NCI-H146 (cell line): ENCODE measurements around the gene SIK3.

Experiments
- DNase-seq: peaks from one replicate; lab custom pipeline; 2025; lab: John Stamatoyannopoulos, UW

The SIK3 gene

DNA sequence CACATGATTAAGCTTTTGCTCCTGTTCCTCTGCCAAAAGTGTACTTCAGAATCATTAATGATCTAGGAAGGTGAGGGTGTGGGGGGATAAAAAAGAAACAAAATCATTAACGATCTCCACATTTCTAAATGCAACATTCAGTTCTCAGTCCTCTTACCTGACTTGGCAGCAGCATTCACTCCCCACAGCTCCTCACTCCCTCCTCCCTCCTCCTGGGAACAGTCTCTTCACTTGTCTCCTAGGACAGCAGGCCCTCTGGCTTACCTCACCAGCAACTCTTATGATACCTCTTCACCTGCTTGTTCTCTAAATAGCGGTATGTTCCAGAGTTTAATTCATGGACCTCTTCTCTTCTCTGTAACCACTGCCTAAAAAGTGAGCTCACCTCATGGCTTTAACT is 204.3 kb downstream of the SIK3 start:
- no peak for DNase-seq

DNA sequence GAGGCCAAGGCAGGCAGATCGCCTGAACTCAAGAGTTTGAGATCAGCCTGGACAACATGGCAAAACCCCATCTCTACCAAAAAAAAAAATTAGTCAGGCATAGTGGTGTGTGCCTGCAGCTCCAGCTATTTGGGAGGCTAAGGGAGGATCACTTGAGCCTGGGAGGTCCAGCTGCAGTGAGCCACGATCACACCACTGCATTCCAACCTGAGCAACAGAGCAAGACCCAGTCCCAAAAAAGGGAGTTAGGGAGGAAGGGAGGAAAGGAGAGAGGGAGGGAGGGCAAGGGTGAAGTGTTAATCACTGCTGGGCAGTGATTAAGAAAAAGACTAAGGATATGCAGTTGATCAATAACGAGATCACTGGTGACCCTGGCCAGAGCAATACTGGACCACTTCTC is 204.8 kb downstream of the SIK3 start:
- DNase-seq, result no peak

GRCh38 chr11:116892374-116892773 is 205.9 kb downstream of the SIK3 start:
- no peak for DNase-seq

DNA sequence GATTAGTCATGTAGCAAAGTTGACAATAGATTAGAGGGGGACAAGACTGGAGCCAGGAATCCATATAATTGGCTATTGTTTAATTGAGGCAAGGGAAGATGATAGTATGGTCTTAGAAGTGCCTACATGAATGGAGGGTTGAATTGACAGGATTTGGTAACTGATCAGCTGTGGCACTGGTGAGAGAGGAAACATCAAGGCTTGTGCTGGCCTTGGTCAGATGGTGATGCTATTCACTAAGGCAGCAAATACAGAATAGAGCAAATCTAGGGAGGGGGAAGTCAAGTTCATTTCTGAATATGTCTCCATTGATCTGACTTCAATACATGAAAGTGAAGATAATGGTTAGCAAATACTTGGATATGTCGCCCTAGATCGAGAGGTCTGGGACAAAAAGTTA is 206.5 kb downstream of the SIK3 start:
- no peak for DNase-seq

GRCh38 chr11:116890607-116891006 is 207.6 kb downstream of the SIK3 start:
- no peak for DNase-seq

GRCh38 chr11:116890193-116890592 is 208.0 kb downstream of the SIK3 start:
- DNase-seq, result no peak

DNA sequence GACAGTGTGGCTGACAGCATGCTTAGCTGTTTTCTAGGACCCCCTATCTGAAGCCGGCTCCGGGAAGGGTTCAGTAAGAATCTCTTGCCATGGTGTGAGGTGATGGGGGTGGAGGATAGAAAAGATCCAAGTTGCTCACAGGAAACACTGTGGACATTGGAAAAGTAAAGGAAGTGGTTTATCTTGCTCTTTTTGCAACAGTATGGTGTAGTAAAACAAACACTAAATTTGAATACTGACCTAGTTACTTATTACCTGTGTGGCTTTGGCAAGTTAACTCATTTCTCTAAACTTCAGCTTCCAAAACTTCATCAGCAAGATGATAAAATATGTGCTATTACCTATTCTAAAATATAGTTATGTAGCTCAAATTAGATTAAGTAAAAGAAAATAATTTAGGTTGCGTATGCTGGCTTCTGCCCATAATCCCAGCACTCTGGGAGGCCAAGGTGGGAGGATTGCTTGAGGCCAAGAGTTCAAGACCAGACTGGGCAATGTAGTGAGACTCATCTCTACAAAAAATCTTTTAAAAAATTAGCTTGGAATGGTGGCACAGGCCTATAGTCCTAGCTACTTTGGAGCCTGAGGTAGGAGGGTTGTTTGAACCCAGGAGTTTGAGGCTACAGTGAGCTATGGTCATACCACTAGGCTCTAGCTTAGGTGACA is 209.2 kb downstream of the SIK3 start:
- DNase-seq, result no peak

- DNase-seq, result no peak
Measured at GRCh38 chr11:116888024-116888423, 210.2 kb downstream of the SIK3 start.

- DNase-seq, result no peak
Measured at GRCh38 chr11:116885951-116886655, 212.1 kb downstream of the SIK3 start.

GRCh38 chr11:116882386-116882785 is 215.8 kb downstream of the SIK3 start:
- DNase-seq, result no peak

- no peak for DNase-seq
Measured at GRCh38 chr11:116881143-116881542, 217.1 kb downstream of the SIK3 start.

DNA sequence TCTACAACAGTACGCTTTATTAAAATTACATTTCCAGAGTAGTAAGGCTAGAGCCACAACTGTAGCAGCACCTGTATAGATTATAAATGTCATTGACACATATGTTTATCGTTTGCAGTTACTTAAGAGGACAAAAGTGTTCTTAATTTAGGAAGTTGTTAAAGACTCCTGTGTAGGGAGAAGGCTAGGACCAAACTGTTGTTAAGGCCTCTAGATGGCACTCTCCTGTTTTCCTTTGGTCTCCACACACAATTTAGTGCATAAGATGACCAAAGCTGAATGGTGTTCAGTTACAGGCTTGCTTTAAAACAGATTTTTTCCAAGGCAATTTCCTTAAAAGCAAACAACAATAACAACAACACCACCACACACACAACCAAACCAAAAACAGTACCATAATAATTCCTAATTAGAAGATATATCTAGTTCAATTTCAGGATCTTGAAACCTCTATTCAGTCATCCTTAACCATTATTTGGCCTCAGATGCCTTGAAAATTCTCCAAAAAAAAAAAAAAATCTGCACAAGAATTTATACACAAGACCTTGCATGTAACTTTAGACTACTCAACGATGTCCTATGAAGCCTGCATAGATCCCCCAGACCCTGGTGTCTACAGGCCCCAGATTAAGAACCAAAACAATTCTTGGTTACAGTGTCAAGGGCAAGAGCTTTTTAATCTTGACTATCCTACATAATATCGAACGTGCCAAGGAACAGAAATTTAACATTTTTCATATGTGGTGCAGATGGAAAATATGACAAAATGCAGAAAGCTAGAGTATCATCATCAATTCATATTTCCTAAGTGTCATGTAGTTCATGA is 218.2 kb downstream of the SIK3 start:
- DNase-seq, result peak; percentile 59

DNA sequence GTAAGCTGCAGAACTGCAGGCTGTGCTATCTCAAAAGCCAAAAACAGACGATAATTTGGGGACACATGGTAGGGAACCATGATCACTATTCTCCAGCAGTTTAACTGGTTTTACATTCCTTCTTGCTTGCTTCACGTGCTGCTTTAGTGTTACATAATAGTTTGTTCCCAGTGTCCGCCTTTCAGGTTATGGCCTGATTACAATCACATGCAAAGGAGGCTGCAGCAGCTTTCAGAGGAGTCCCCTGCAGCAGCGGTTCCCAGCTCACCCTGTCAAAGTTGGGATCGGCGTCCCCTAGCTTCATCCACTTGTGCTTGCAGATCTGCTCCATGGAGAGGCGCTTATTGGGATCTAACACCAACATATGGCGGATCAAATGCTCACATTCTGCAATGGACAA is 221.6 kb downstream of the SIK3 start:
- DNase-seq, result no peak

DNA sequence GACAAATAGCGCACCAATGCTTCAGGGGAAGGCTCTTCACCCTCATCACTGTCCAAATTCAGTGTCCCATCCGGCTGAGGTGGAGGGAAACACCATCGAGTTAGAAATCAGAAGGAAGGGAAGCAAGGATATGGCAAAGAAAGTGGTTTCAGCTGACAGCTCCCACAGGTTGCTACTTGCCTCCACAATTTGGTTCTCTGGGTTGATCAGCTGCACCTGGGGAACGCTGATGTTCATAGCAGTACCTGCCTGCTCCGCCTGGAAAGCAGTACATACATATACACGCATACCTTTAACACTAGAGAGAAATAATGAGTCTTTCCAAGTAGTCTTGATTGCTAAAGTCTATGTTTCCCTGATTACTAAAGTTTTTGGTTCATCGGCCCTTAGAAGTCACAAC is 223.0 kb downstream of the SIK3 start:
- DNase-seq, result no peak

DNA sequence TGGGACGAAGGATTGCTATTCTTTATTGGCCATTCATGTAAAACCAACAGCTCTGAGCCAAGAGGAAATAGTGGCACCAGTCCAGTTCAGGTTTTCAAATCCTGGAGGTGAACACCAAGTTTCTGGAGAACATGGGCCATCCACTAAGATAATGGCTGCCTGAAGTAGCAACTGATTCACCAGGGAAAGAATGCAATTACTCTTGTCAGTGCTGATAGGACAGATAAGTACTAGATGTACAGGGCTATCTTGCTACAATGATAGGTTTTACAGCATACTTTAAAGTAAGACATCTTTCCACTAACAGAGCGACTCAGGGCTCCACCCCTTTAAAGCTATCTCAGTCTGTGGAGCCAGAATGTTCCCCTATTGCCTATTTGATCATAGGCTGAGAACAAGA is 224.0 kb downstream of the SIK3 start:
- DNase-seq, result no peak

GRCh38 chr11:116873381-116873780 is 224.8 kb downstream of the SIK3 start:
- DNase-seq, result no peak

DNA sequence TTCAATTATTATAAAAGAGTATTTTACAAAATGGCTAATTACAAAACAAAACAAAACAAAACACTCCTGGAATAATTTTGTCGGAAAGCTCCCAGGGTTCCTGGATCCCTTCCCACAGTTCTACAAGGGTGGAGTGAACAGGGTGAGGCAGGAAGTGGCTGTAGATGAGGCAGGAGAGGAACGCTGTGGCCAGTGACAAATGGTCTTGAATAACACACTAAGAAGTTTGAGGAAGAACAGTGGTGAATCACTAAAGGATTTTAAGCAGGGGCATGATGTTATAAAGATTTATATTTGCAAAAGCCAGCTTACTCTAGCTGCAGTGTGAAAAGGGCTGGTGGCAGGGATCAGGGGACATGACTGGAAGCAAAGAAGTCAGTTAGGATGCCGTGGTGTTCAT is 227.0 kb downstream of the SIK3 start:
- DNase-seq, result no peak

DNA sequence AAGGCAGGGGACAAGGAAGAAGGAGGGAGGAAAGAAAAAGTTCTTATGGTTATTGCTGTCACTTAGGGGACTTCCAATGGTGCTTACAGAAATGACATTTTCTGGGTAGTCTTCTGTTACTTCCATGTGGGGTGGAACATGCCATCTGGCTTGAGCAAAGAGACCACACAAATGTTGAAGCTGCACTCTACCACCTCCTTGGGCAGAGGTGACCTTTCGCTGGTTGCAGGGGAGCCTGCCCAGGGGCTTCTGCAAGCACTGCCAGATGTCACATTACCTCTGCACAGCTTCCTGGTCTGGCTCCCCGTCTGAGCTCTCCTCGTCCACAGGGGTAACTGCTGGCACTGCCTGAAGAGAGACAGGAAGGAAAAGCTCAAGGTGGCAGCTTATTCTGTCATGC is 228.2 kb downstream of the SIK3 start:
- DNase-seq, result no peak

GRCh38 chr11:116869610-116870009 is 228.6 kb downstream of the SIK3 start:
- DNase-seq, result no peak

- DNase-seq, result no peak
Measured at GRCh38 chr11:116868066-116868465, 230.2 kb downstream of the SIK3 start.

GRCh38 chr11:116867619-116868018 is 230.6 kb downstream of the SIK3 start:
- DNase-seq, result no peak

GRCh38 chr11:116866804-116867455 is 231.3 kb downstream of the SIK3 start:
- no peak for DNase-seq

DNA sequence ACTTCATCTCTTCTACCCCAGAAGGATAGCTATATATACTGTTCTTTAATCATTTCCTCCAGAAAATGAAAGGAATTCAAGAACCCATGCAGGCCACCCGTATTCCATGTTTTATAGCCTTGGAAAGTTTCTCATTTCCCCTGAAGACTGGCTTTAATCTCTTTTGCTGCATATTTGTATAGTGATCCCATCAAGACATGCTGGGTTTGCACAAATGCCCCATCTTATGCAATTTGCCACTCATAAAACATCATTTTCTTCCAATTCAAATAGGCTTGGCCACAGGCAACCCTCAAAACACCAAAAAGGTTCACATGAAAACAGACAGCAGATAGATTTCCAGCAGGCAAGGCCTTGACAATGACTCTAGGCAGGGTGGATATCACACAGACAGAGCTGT is 232.5 kb downstream of the SIK3 start:
- DNase-seq, result no peak
